Naive thymus-derived CD4-positive, alpha-beta T cell (primary cell): ENCODE measurements around the gene MED13L. TPM values are rescaled to one million over a fixed set of nuclear protein-coding genes. Genes with fewer than 3 reads are reported as not detected.
A peak's percentile ranks its signal among the peaks of the same experiment; 100 is the strongest.

Source experiments
- ATAC-seq: fragments of 150-1000 bp; cut with Tn5 transposase; 2 replicates; pipeline ENCODE4 v1.10.0; 2021; ENCODE audit warnings: mild to moderate bottlenecking, moderate library complexity
- CTCF ChIA-PET: fragments of 350-600 bp; sonication (Branson Sonifier 250); formaldehyde crosslinking; loops from one replicate; lab custom pipeline; 2021; ENCODE audit warnings: antibody characterized with exemption; lab: Charles Lee
- POLR2A ChIA-PET: fragments of 350-600 bp; sonication (Branson Sonifier 250); formaldehyde crosslinking; loops from one replicate; lab custom pipeline; 2021; ENCODE audit warnings: antibody characterized with exemption, inconsistent platforms; lab: Charles Lee
- DNase-seq, 9 donors: peaks; one replicate each; pipeline versions ENCODE4 v3.0.0 to v3.0.0-alpha.2; 2020 to 2022; ENCODE audit warnings: mixed read lengths in 1 of 9
- H3K27ac ChIP-seq: one replicate; pipeline ENCODE4 v1.7.0; 2013; ENCODE audit warnings: mild to moderate bottlenecking, low read depth, low read length, moderate library complexity
- H3K27me3 ChIP-seq, 2 donors: one replicate each; pipeline ENCODE4 v1.7.0; 2013; ENCODE audit warnings: low read length in 2 of 2, mild to moderate bottlenecking in 2 of 2, moderate library complexity in 2 of 2; ENCODE audit not compliant: control insufficient read depth in 2 of 2, insufficient read depth in 2 of 2
- H3K36me3 ChIP-seq, 3 experiments: 1 replicate in 2 of 3; 2 replicates in 1 of 3; pipeline ENCODE4 v1.7.0; 2013; ENCODE audit warnings: low read length in 3 of 3, mild to moderate bottlenecking in 3 of 3, moderate library complexity in 1 of 3; ENCODE audit not compliant: insufficient read depth in 3 of 3, control insufficient read depth in 2 of 3
- H3K4me1 ChIP-seq, 2 donors: one replicate each; pipeline ENCODE4 v1.7.0; 2013; ENCODE audit warnings: low read length in 2 of 2, mild to moderate bottlenecking in 2 of 2, moderate library complexity in 1 of 2; ENCODE audit not compliant: control insufficient read depth in 2 of 2, insufficient read depth in 2 of 2
- H3K4me3 ChIP-seq: 2 replicates; pipeline ENCODE4 v1.7.0; 2013; ENCODE audit warnings: mild to moderate bottlenecking, low read length
- H3K9me3 ChIP-seq, 3 experiments: 1 replicate in 2 of 3; 2 replicates in 1 of 3; pipeline ENCODE4 v1.7.0; 2013; ENCODE audit warnings: low read length in 3 of 3; ENCODE audit not compliant: control insufficient read depth in 2 of 3
- H3K27ac Mint-ChIP-seq, 9 donors: one replicate each; pipeline ENCODE4 v1.8.0; 2020 to 2022; ENCODE audit warnings: mixed read lengths in 9 of 9, mild to moderate bottlenecking in 8 of 9, moderate library complexity in 5 of 9, inconsistent platforms in 2 of 9
- H3K27me3 Mint-ChIP-seq, 5 donors: one replicate each; pipeline ENCODE4 v1.8.0; 2021 to 2022; ENCODE audit warnings: mixed read lengths in 5 of 5, mild to moderate bottlenecking in 1 of 5
- H3K36me3 Mint-ChIP-seq, 5 donors: one replicate each; pipeline ENCODE4 v1.8.0; 2020 to 2022; ENCODE audit warnings: mixed read lengths in 5 of 5, mild to moderate bottlenecking in 3 of 5, inconsistent platforms in 1 of 5
- H3K4me1 Mint-ChIP-seq, 7 donors: one replicate each; pipeline ENCODE4 v1.8.0; 2020 to 2022; ENCODE audit warnings: mixed read lengths in 7 of 7, mild to moderate bottlenecking in 3 of 7, inconsistent platforms in 1 of 7
- H3K4me3 Mint-ChIP-seq, 10 donors: one replicate each; pipeline ENCODE4 v1.8.0; 2020 to 2022; ENCODE audit warnings: mild to moderate bottlenecking in 10 of 10, mixed read lengths in 10 of 10, moderate library complexity in 6 of 10, inconsistent platforms in 2 of 10
- H3K9me3 Mint-ChIP-seq, 11 donors: one replicate each; pipeline ENCODE4 v1.8.0; 2020 to 2022; ENCODE audit warnings: mixed read lengths in 11 of 11, mild to moderate bottlenecking in 4 of 11, inconsistent platforms in 1 of 11, moderate library complexity in 1 of 11
- intact Hi-C, 2 donors: fragments of 100-400 bp; cut with micrococcal nuclease; formaldehyde crosslinking; loops; one replicate each; pipeline ENCODE4 v1.15.1; 2023
- polyA plus RNA-seq, 2 donors: library from polyadenylated mRNA; unstranded; fragments of 300-500 nt; fragmentation: Illumina TruSeq; gene quantifications; one replicate each; pipeline ENCODE4 v1.2.3, GENCODE V29; 2021
- total RNA-seq, 6 experiments: library from RNA in 5 of 6; stranded (reverse) in 5 of 6; gene quantifications; 1 replicate in 5 of 6; 2 replicates in 1 of 6; pipeline ENCODE4 v1.2.3 and lab custom pipeline; 2021 to 2026

Gene MED13L
- total and polyA plus RNA-seq, 7 experiments from 2014 or later = 8.3 to 283 (median 155) TPM

DNA sequence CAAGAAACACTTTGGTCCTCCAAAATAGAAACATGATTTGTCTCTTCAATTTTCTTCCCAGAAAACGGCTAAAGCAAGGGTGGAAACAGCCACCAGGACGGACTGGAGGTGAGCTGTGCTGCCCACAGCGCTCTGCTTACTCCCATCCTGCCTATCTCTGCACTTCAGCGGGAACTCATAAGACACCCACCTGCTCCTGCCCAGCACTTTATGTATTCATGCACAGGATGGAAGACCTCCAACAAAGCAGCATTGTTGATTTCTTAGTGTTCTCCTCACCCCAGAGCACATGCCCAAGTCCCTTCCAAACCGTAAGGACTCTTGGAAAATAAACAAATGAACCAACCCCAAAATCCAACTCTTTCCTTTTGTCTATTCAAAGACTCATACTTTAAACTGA lies 277.2 kb downstream of the MED13L start:
- intact Hi-C loops = no loop called here
- no peaks in the 10 kb centered on the region for H3K27me3 ChIP-seq
- CTCF ChIA-PET = interaction anchor here (0.7 kb wide), 1 partner anchor 1024 kb away, joined by 7 read pairs; no protein-coding TSS in a partner anchor
- H3K4me3 Mint-ChIP-seq = no peak overlapping the region
- ATAC-seq = no peak
- H3K9me3 ChIP-seq = no peaks in the 10 kb centered on the region
- H3K36me3 ChIP-seq = peaks cover 5 to 35% (median 18%) of the 10 kb centered on the region in 3 experiments
- no peaks in the 10 kb centered on the region for H3K9me3 Mint-ChIP-seq
- peak overlapping the region in 8 of 9 donors; percentile 2 to 91 (median 47) for H3K27ac Mint-ChIP-seq
- peaks cover 0 to 31% (median 13%) of the 10 kb centered on the region in 5 donors for H3K36me3 Mint-ChIP-seq
- no peak overlapping the region for H3K4me3 ChIP-seq
- H3K27ac ChIP-seq = no peak overlapping the region
- POLR2A ChIA-PET = interaction anchor here (0.6 kb wide), 1 partner anchor 48 kb away, joined by 3 read pairs; no protein-coding TSS in a partner anchor
- H3K4me1 ChIP-seq = no peaks in the 10 kb centered on the region
- H3K27me3 Mint-ChIP-seq = no peaks in the 10 kb centered on the region
- DNase-seq = no peak
- peaks cover 3 to 26% (median 14%) of the 10 kb centered on the region in 7 donors for H3K4me1 Mint-ChIP-seq

DNA sequence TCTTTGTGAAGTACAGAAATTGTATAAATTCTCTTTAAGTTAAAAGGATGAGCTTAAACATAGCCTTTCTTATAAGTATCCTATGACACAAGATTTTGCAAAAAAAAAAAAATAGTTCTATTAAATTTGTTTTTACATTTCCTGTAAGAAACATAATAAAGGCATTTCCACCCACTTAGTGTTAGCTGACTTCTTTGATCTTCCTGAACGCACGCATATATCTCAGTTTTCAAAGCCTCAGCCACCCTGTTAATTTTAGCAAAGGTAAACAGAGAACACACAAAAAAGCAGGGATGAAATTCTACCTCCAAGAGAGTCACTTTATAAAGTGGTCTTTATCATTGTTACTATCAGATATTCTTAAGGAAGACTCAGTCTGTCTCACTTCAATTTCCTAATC lies 277.9 kb downstream of the MED13L start:
- H3K27me3 ChIP-seq = no peaks in the 10 kb centered on the region
- no peak overlapping the region for H3K27ac ChIP-seq
- no peak overlapping the region for H3K4me3 Mint-ChIP-seq
- DNase-seq = peak in 2 of 9 donors; percentile 4
- CTCF ChIA-PET = interaction anchor here (0.6 to 2.6 kb wide), 11 partner anchors 34 to 1178 kb away, joined by 3 to 9 read pairs (median 4); no protein-coding TSS in a partner anchor
- intact Hi-C loops = loop anchor here in 1 of 2 donors (5.0 to 10.0 kb wide), 3 partner anchors 278 to 705 kb away; partner anchors contain the start of gene MED13L
- POLR2A ChIA-PET = interaction anchor here (0.6 kb wide), 1 partner anchor 53 kb away, joined by 3 read pairs; no protein-coding TSS in a partner anchor
- H3K9me3 ChIP-seq = no peaks in the 10 kb centered on the region
- H3K27me3 Mint-ChIP-seq = no peaks in the 10 kb centered on the region
- H3K4me3 ChIP-seq = no peak overlapping the region
- no peaks in the 10 kb centered on the region for H3K9me3 Mint-ChIP-seq
- H3K4me1 ChIP-seq = no peaks in the 10 kb centered on the region
- H3K4me1 Mint-ChIP-seq = peaks cover 3 to 26% (median 14%) of the 10 kb centered on the region in 7 donors
- peaks cover 12 to 35% (median 20%) of the 10 kb centered on the region in 3 experiments for H3K36me3 ChIP-seq
- no peak for ATAC-seq
- peak overlapping the region in 4 of 9 donors; percentile 15 to 91 (median 35) for H3K27ac Mint-ChIP-seq
- H3K36me3 Mint-ChIP-seq = peaks cover 0 to 32% (median 13%) of the 10 kb centered on the region in 5 donors

GRCh38 chr12:115998794-115999478 lies 278.6 kb downstream of the MED13L start:
- peaks cover 0 to 32% (median 8%) of the 10 kb centered on the region in 5 donors for H3K36me3 Mint-ChIP-seq
- ChIA-PET CTCF (interaction anchor here (0.6 to 2.6 kb wide), 14 partner anchors 35 to 1178 kb away, joined by 3 to 11 read pairs (median 4); no protein-coding TSS in a partner anchor), POLR2A (interaction anchor here (0.6 kb wide), 1 partner anchor 52 kb away, joined by 3 read pairs; no protein-coding TSS in a partner anchor)
- H3K4me1 Mint-ChIP-seq = peaks cover 0 to 26% (median 10%) of the 10 kb centered on the region in 7 donors
- Histone ChIP-seq H3K27ac (peak overlapping the region; percentile 23), H3K27me3 (no peaks in the 10 kb centered on the region), H3K4me3 (no peak overlapping the region), H3K4me1 (no peaks in the 10 kb centered on the region), H3K9me3 (no peaks in the 10 kb centered on the region), H3K36me3 (peaks cover 13 to 36% (median 15%) of the 10 kb centered on the region in 3 experiments)
- ATAC-seq (no peak), DNase-seq (no peak)
- peak overlapping the region in 6 of 9 donors; percentile 23 to 65 (median 37) for H3K27ac Mint-ChIP-seq
- no peaks in the 10 kb centered on the region for H3K27me3 Mint-ChIP-seq
- no peaks in the 10 kb centered on the region for H3K9me3 Mint-ChIP-seq
- no peak overlapping the region for H3K4me3 Mint-ChIP-seq
- intact Hi-C loops = loop anchor here (1.0 to 10.0 kb wide), 7 partner anchors 237 to 710 kb away; partner anchors contain the start of gene MED13L (in 1 of the 2)

GRCh38 chr12:115998119-115998633 lies 279.3 kb downstream of the MED13L start:
- Mint-ChIP-seq H3K27ac (peak overlapping the region in 5 of 9 donors; percentile 31 to 69 (median 46)), H3K27me3 (no peaks in the 10 kb centered on the region), H3K4me3 (no peak overlapping the region), H3K9me3 (no peaks in the 10 kb centered on the region), H3K4me1 (peaks cover 0 to 26% (median 10%) of the 10 kb centered on the region in 7 donors), H3K36me3 (peaks cover 0 to 34% (median 14%) of the 10 kb centered on the region in 5 donors)
- DNase-seq (peak in 7 of 9 donors; percentile 13 to 49 (median 31)), ATAC-seq (peak; percentile 72)
- POLR2A ChIA-PET = no interaction called here
- Histone ChIP-seq H3K4me1 (no peaks in the 10 kb centered on the region), H3K4me3 (no peak overlapping the region), H3K9me3 (no peaks in the 10 kb centered on the region), H3K36me3 (peaks cover 12 to 40% (median 13%) of the 10 kb centered on the region in 3 experiments), H3K27ac (no peak overlapping the region), H3K27me3 (no peaks in the 10 kb centered on the region)
- intact Hi-C loops = loop anchor here (1.0 to 10.0 kb wide), 7 partner anchors 238 to 711 kb away; partner anchors contain the start of gene MED13L (in 1 of the 2)
- CTCF ChIA-PET = interaction anchor here (0.7 to 2.6 kb wide), 13 partner anchors 8 to 993 kb away, joined by 3 to 11 read pairs (median 4); no protein-coding TSS in a partner anchor

- Histone ChIP-seq H3K4me1 (no peaks in the 10 kb centered on the region), H3K27ac (no peak overlapping the region), H3K27me3 (no peaks in the 10 kb centered on the region), H3K9me3 (no peaks in the 10 kb centered on the region), H3K36me3 (peaks cover 17 to 56% (median 22%) of the 10 kb centered on the region in 3 experiments), H3K4me3 (no peak overlapping the region)
- Mint-ChIP-seq H3K9me3 (no peaks in the 10 kb centered on the region), H3K27ac (no peak overlapping the region), H3K4me1 (peaks cover 16 to 32% (median 23%) of the 10 kb centered on the region in 7 donors), H3K4me3 (no peak overlapping the region), H3K27me3 (no peaks in the 10 kb centered on the region), H3K36me3 (peaks cover 5 to 47% (median 37%) of the 10 kb centered on the region in 5 donors)
- CTCF ChIA-PET = interaction anchor here (1.8 kb wide), 1 partner anchor 715 kb away, joined by 5 read pairs; no protein-coding TSS in a partner anchor
- intact Hi-C loops = loop anchor here in 1 of 2 donors (10.0 kb wide), 1 partner anchor 711 kb away; no protein-coding TSS in a partner anchor
- no peak for DNase-seq
- POLR2A ChIA-PET = no interaction called here
- no peak for ATAC-seq
These were observed 283.8 kb downstream of the MED13L start for GRCh38 chr12:115993737-115994136.

DNA sequence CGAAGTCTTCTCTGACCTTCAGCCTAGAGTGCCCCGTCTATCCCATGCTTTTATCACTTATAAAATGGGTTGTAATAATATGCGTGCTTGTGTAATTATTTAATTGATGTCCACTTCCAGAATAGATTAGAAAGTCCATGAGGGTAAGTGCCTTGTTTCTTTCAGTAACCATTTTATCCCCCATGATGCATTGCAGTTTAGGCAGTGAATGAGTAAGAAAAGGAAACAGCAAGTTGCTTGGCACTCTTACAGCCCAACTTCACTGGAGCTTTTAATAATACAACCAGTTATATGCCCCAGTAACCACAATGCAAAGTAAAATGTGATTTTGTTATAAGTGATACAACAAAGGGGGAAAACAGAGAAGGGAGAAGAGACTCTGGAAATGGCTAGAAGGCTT lies 287.3 kb downstream of the MED13L start:
- H3K4me1 Mint-ChIP-seq = peaks cover 18 to 32% (median 27%) of the 10 kb centered on the region in 7 donors
- no peaks in the 10 kb centered on the region for H3K27me3 Mint-ChIP-seq
- peaks cover 12 to 60% (median 44%) of the 10 kb centered on the region in 5 donors for H3K36me3 Mint-ChIP-seq
- intact Hi-C loops = loop anchor here in 1 of 2 donors (10.0 kb wide), 1 partner anchor 715 kb away; no protein-coding TSS in a partner anchor
- no peak overlapping the region for H3K4me3 Mint-ChIP-seq
- CTCF ChIA-PET = interaction anchor here (0.5 to 1.2 kb wide), 2 partner anchors 13 to 708 kb away, joined by 3 to 4 read pairs; no protein-coding TSS in a partner anchor
- Histone ChIP-seq H3K4me3 (no peak overlapping the region), H3K4me1 (no peaks in the 10 kb centered on the region), H3K27ac (no peak overlapping the region), H3K9me3 (no peaks in the 10 kb centered on the region), H3K36me3 (peaks cover 17 to 59% (median 17%) of the 10 kb centered on the region in 3 experiments), H3K27me3 (no peaks in the 10 kb centered on the region)
- ATAC-seq (no peak), DNase-seq (no peak)
- H3K9me3 Mint-ChIP-seq = no peaks in the 10 kb centered on the region
- no peak overlapping the region for H3K27ac Mint-ChIP-seq
- POLR2A ChIA-PET = no interaction called here
